ENCODE measurements around the gene KCNA10.
A peak's percentile ranks its signal among the peaks of the same experiment; 100 is the strongest.

Gene KCNA10

DNA sequence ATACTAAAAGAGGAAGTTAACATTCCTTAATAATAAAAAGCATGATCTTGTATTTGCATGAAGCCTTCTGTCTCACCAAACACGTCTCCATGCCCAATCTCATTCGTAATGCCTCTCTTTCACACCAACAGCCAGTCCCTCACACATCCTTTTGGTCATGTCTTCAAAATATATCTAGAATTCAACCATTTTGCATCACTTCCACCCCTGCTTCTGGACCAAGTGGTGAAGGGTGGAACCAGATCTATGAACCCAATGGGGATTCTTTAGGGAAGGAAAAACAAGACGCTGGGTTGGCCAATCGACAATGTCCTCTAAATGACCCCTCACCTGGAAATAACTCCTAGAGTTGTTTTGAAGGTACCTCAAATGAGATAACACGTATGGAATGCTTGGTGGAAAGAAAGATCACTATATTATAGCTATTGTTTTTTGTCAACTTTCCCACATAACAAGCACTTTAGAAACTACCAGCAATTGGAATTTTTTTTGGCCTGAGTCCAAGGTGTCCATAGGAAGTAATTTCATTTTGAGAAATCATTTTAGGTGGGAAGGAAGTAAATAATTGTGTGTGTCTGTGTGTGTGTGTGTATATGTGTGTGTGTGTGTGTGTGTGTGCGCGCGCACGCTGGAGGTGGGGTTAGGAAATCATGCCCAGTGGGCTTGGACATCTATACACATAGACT, at the start of gene KCNA10:
Gene KCNA10 (minus strand): TSS at position 51 of the 686 bp plus-strand sequence. CDS start 388 bp downstream, outside the sequence.
- H3K79me2 ChIP-seq (ENCODE audit: control insufficient read depth, insufficient read depth, low read length, unreplicated experiment): no peaks in the 10 kb centered on the region
- H3K36me3 ChIP-seq (ENCODE audit: insufficient read depth, low read length): no peaks in the 10 kb centered on the region
- H3K27me3 ChIP-seq (ENCODE audit: insufficient read depth, low read length): peaks cover 71% of the 10 kb centered on the region
- H3K4me1 ChIP-seq (ENCODE audit: control insufficient read depth, insufficient read depth, low read length, unreplicated experiment): no peaks in the 10 kb centered on the region
- H3K4me3 ChIP-seq (ENCODE audit: low read depth, low read length): no peak within 1 kb of the TSS
- H2AFZ ChIP-seq (ENCODE audit: low read length, unreplicated experiment): no peak within 1 kb of the TSS
- no peak within 1 kb of the TSS for H3K27ac ChIP-seq (ENCODE audit: low read depth, low read length)

- no peak overlapping the region for H2AFZ ChIP-seq (ENCODE audit: low read length, unreplicated experiment)
- peaks cover 85% of the 10 kb centered on the region for H3K27me3 ChIP-seq (ENCODE audit: insufficient read depth, low read length)
- H3K4me3 ChIP-seq (ENCODE audit: low read depth, low read length): no peak overlapping the region
- H3K36me3 ChIP-seq (ENCODE audit: insufficient read depth, low read length): no peaks in the 10 kb centered on the region
- H3K4me1 ChIP-seq (ENCODE audit: control insufficient read depth, insufficient read depth, low read length, unreplicated experiment): no peaks in the 10 kb centered on the region
- H3K79me2 ChIP-seq (ENCODE audit: control insufficient read depth, insufficient read depth, low read length, unreplicated experiment): no peaks in the 10 kb centered on the region
- no peak overlapping the region for H3K27ac ChIP-seq (ENCODE audit: low read depth, low read length)
Observed at GRCh38 chr1:110566836-110567235, 47.9 kb upstream of the KCNA10 start.

GRCh38 chr1:110565565-110565964, 46.6 kb upstream of the KCNA10 start:
- no peak overlapping the region for H3K4me3 ChIP-seq (ENCODE audit: low read depth, low read length)
- H3K27ac ChIP-seq (ENCODE audit: low read depth, low read length): no peak overlapping the region
- H2AFZ ChIP-seq (ENCODE audit: low read length, unreplicated experiment): no peak overlapping the region
- H3K36me3 ChIP-seq (ENCODE audit: insufficient read depth, low read length): no peaks in the 10 kb centered on the region
- H3K79me2 ChIP-seq (ENCODE audit: control insufficient read depth, insufficient read depth, low read length, unreplicated experiment): no peaks in the 10 kb centered on the region
- H3K4me1 ChIP-seq (ENCODE audit: control insufficient read depth, insufficient read depth, low read length, unreplicated experiment): no peaks in the 10 kb centered on the region
- peaks cover 88% of the 10 kb centered on the region for H3K27me3 ChIP-seq (ENCODE audit: insufficient read depth, low read length)

DNA sequence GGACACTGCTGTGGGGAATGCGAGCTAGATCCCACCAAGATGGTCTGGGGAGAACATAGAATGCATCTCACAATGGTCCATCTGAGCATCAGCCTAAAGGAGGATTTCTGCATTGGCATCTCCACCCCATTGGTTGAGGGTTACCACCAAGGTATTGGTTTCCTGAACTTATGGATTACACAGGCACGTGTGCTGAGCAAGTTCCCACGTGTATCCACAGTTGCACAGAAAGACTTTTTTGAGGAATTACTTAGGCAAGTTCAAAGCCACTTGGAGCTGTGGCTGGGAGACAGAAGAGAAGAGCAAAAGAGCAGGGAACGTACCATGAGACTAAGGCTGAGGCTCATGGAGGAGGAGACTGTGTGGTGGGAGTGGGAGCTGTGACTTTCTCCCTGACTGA, 44.1 kb upstream of the KCNA10 start:
- Histone ChIP-seq H3K27me3 (ENCODE audit: insufficient read depth, low read length) (peaks cover 83% of the 10 kb centered on the region), H3K79me2 (ENCODE audit: control insufficient read depth, insufficient read depth, low read length, unreplicated experiment) (no peaks in the 10 kb centered on the region), H3K36me3 (ENCODE audit: insufficient read depth, low read length) (no peaks in the 10 kb centered on the region), H2AFZ (ENCODE audit: low read length, unreplicated experiment) (no peak overlapping the region), H3K4me1 (ENCODE audit: control insufficient read depth, insufficient read depth, low read length, unreplicated experiment) (no peaks in the 10 kb centered on the region), H3K27ac (ENCODE audit: low read depth, low read length) (no peak overlapping the region), H3K4me3 (ENCODE audit: low read depth, low read length) (no peak overlapping the region)

DNA sequence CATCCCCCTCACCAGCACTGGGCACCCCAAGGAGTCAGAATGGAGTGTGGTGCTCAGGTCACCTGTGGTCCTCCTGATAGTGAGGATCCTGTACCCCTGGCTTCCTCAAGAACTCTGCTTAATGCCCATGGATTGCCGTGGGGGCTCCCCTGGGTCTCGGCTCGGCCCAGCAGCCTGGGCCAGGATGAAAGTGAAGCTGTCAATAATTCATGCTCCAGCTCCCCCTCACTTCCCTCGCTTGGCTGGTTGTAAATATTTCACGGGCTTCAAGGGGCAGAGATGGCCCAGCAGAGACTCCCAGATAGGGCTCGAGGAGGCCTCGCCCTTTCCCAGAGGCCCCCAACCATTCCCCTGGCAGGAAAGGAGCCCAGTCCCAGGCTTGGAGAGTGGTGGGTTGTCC, 42.6 kb upstream of the KCNA10 start:
- Histone ChIP-seq H2AFZ (ENCODE audit: low read length, unreplicated experiment) (no peak overlapping the region), H3K27ac (ENCODE audit: low read depth, low read length) (no peak overlapping the region), H3K79me2 (ENCODE audit: control insufficient read depth, insufficient read depth, low read length, unreplicated experiment) (no peaks in the 10 kb centered on the region), H3K4me3 (ENCODE audit: low read depth, low read length) (no peak overlapping the region), H3K27me3 (ENCODE audit: insufficient read depth, low read length) (peaks cover 83% of the 10 kb centered on the region), H3K36me3 (ENCODE audit: insufficient read depth, low read length) (no peaks in the 10 kb centered on the region), H3K4me1 (ENCODE audit: control insufficient read depth, insufficient read depth, low read length, unreplicated experiment) (no peaks in the 10 kb centered on the region)

GRCh38 chr1:110559157-110559556, 40.2 kb upstream of the KCNA10 start:
- H3K27ac ChIP-seq (ENCODE audit: low read depth, low read length): no peak overlapping the region
- peaks cover 84% of the 10 kb centered on the region for H3K27me3 ChIP-seq (ENCODE audit: insufficient read depth, low read length)
- H3K36me3 ChIP-seq (ENCODE audit: insufficient read depth, low read length): no peaks in the 10 kb centered on the region
- no peak overlapping the region for H3K4me3 ChIP-seq (ENCODE audit: low read depth, low read length)
- H3K4me1 ChIP-seq (ENCODE audit: control insufficient read depth, insufficient read depth, low read length, unreplicated experiment): no peaks in the 10 kb centered on the region
- no peaks in the 10 kb centered on the region for H3K79me2 ChIP-seq (ENCODE audit: control insufficient read depth, insufficient read depth, low read length, unreplicated experiment)
- no peak overlapping the region for H2AFZ ChIP-seq (ENCODE audit: low read length, unreplicated experiment)

GRCh38 chr1:110557481-110557880, 38.5 kb upstream of the KCNA10 start:
- no peaks in the 10 kb centered on the region for H3K79me2 ChIP-seq (ENCODE audit: control insufficient read depth, insufficient read depth, low read length, unreplicated experiment)
- no peak overlapping the region for H3K27ac ChIP-seq (ENCODE audit: low read depth, low read length)
- no peak overlapping the region for H3K4me3 ChIP-seq (ENCODE audit: low read depth, low read length)
- H3K4me1 ChIP-seq (ENCODE audit: control insufficient read depth, insufficient read depth, low read length, unreplicated experiment): no peaks in the 10 kb centered on the region
- H2AFZ ChIP-seq (ENCODE audit: low read length, unreplicated experiment): no peak overlapping the region
- H3K27me3 ChIP-seq (ENCODE audit: insufficient read depth, low read length): peaks cover 86% of the 10 kb centered on the region
- no peaks in the 10 kb centered on the region for H3K36me3 ChIP-seq (ENCODE audit: insufficient read depth, low read length)

DNA sequence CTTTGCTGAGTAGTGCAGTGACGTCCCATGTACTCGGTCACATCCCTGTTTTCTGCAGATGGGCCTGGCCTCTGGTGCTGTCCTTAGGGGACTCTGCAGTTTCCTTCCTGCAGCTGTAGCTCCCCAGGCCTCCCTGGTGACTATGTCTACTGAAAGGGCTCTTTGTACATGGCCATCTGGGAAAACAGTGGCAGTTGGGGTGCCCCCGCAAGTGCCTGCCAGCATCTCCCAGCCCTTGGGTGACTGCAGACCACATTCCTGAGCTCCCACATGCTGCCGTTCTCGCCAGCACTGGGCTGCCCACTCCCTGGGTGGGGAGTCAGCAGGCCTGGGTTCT, 37.5 kb upstream of the KCNA10 start:
- no peaks in the 10 kb centered on the region for H3K36me3 ChIP-seq (ENCODE audit: insufficient read depth, low read length)
- H2AFZ ChIP-seq (ENCODE audit: low read length, unreplicated experiment): no peak overlapping the region
- no peaks in the 10 kb centered on the region for H3K4me1 ChIP-seq (ENCODE audit: control insufficient read depth, insufficient read depth, low read length, unreplicated experiment)
- no peaks in the 10 kb centered on the region for H3K79me2 ChIP-seq (ENCODE audit: control insufficient read depth, insufficient read depth, low read length, unreplicated experiment)
- no peak overlapping the region for H3K27ac ChIP-seq (ENCODE audit: low read depth, low read length)
- peaks cover 86% of the 10 kb centered on the region for H3K27me3 ChIP-seq (ENCODE audit: insufficient read depth, low read length)
- no peak overlapping the region for H3K4me3 ChIP-seq (ENCODE audit: low read depth, low read length)

DNA sequence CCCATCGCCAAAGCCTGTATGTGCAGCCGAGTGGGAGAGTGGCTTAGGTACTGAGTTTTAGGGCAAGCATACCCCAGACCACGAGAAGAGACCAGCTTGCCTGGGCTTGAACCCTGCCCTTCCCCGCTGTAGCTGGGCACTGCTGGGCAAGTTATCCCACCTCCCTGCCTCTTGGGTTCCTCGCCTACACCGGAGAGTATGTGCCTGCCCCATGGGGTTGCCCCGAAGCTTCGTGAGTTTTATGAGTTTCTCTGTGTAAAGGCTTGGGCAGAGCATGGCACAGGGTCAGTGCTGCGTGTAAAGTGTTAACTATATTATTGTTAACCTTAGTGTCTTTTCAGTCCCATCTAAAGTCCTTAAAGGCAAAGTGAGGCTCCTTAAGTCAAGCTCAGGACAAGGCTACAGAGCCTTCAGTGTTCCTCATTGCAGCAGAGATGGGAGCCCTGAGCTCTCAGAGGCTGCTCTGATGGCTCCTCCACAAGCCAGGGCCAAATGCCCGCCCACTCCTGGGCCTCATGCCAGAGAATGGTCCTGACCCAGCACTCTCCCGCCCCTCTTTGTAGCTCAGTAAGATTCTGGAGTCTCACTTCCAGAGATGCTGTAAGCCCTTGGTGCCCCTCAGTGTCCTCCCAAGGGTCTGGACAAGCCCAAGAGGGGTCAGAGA, 37.0 kb upstream of the KCNA10 start:
- Histone ChIP-seq H3K79me2 (ENCODE audit: control insufficient read depth, insufficient read depth, low read length, unreplicated experiment) (no peaks in the 10 kb centered on the region), H3K4me1 (ENCODE audit: control insufficient read depth, insufficient read depth, low read length, unreplicated experiment) (no peaks in the 10 kb centered on the region), H2AFZ (ENCODE audit: low read length, unreplicated experiment) (no peak overlapping the region), H3K36me3 (ENCODE audit: insufficient read depth, low read length) (no peaks in the 10 kb centered on the region), H3K27ac (ENCODE audit: low read depth, low read length) (no peak overlapping the region), H3K27me3 (ENCODE audit: insufficient read depth, low read length) (peaks cover 86% of the 10 kb centered on the region), H3K4me3 (ENCODE audit: low read depth, low read length) (peak overlapping the region; percentile 37; the same call in 1 of the 2 replicates)

- H3K79me2 ChIP-seq (ENCODE audit: control insufficient read depth, insufficient read depth, low read length, unreplicated experiment): no peaks in the 10 kb centered on the region
- H2AFZ ChIP-seq (ENCODE audit: low read length, unreplicated experiment): peak overlapping the region; percentile 36
- no peaks in the 10 kb centered on the region for H3K36me3 ChIP-seq (ENCODE audit: insufficient read depth, low read length)
- H3K27me3 ChIP-seq (ENCODE audit: insufficient read depth, low read length): peaks cover 86% of the 10 kb centered on the region
- H3K4me1 ChIP-seq (ENCODE audit: control insufficient read depth, insufficient read depth, low read length, unreplicated experiment): no peaks in the 10 kb centered on the region
- H3K4me3 ChIP-seq (ENCODE audit: low read depth, low read length): peak overlapping the region; percentile 37; the same call in 1 of the 2 replicates
- H3K27ac ChIP-seq (ENCODE audit: low read depth, low read length): no peak overlapping the region
Observed at GRCh38 chr1:110554871-110555801, 36.2 kb upstream of the KCNA10 start.

Data from ACC112 (cell line).